Lung (tissue), 12 donors: ENCODE results near the gene DTNA. TPM values are rescaled to one million over a fixed set of nuclear protein-coding genes. Genes with fewer than 3 reads are reported as not detected.
"Not testable (repeated sequence)": the region's sequence is repeated elsewhere in the genome, so short reads cannot be mapped to it uniquely, and the experiment has no call there.

Experiments used
- ATAC-seq: fragments of 200-7000 bp; cut with Tn5 transposase; one replicate; pipeline ENCODE4 v1.9.1; 2020; ENCODE audit warnings: moderate number of reproducible peaks; ENCODE audit not compliant: insufficient read depth, low FRiP score
- DNase-seq, 3 donors: peaks; one replicate each; pipeline ENCODE4 v3.0.0-alpha.2; 2013 to 2017
- H3K27ac ChIP-seq, 2 donors: one replicate each; pipeline ENCODE4 v1.5.1; 2013; ENCODE audit warnings: mild to moderate bottlenecking in 2 of 2, moderate library complexity in 2 of 2, control low read depth in 1 of 2, inconsistent platforms in 1 of 2, low read depth in 1 of 2, low read length in 1 of 2
- H3K27me3 ChIP-seq, 3 donors: one replicate each; pipeline ENCODE4 v1.5.1; 2013; ENCODE audit warnings: low read length in 2 of 3; ENCODE audit not compliant: control insufficient read depth in 3 of 3, insufficient read depth in 3 of 3
- H3K36me3 ChIP-seq, 4 donors: one replicate each; pipeline ENCODE4 v1.5.1; 2013; ENCODE audit warnings: low read length in 4 of 4, mild to moderate bottlenecking in 1 of 4, moderate library complexity in 1 of 4; ENCODE audit not compliant: control insufficient read depth in 4 of 4, insufficient read depth in 4 of 4
- H3K4me1 ChIP-seq, 5 donors: one replicate each; pipeline ENCODE4 v1.5.1; 2013; ENCODE audit warnings: low read length in 5 of 5, mild to moderate bottlenecking in 2 of 5, moderate library complexity in 1 of 5; ENCODE audit not compliant: control insufficient read depth in 5 of 5, insufficient read depth in 5 of 5
- H3K4me3 ChIP-seq: one replicate; pipeline ENCODE4 v1.5.1; 2013; ENCODE audit warnings: mild to moderate bottlenecking, control low read depth, moderate library complexity
- H3K9ac ChIP-seq, 2 donors: one replicate each; pipeline ENCODE4 v1.5.1; 2013; ENCODE audit warnings: low read length in 2 of 2, control low read depth in 1 of 2; ENCODE audit not compliant: insufficient read depth in 1 of 2
- H3K9me3 ChIP-seq, 4 donors: one replicate each; pipeline ENCODE4 v1.5.1; 2013; ENCODE audit warnings: low read length in 3 of 4, mild to moderate bottlenecking in 1 of 4, moderate library complexity in 1 of 4; ENCODE audit not compliant: control insufficient read depth in 4 of 4, insufficient read depth in 3 of 4
- CTCF ChIP-seq: IDR thresholded peaks from 2 replicates; pipeline ENCODE4 v1.5.1; 2012; ENCODE audit warnings: mild to moderate bottlenecking; ENCODE audit errors: control extremely low read depth, extremely low read depth
- WGBS, 2 donors: extraction: QIAGEN DNeasy Blood & Tissue Kit; methylation state at CpG; one replicate each; pipeline ENCODE4 v1.1.7; 2013; 5-methylcytosine and 5-hydroxymethylcytosine counted together
- polyA plus RNA-seq, 2 donors: library from polyadenylated mRNA; stranded (reverse); fragments of 200-250 nt; gene quantifications; one replicate each; pipeline ENCODE4 v1.2.1, GENCODE V29; 2013
- total RNA-seq, 2 donors: library from RNA; depleted of rRNA in 1 of 2; stranded (reverse); fragments of >200 nt in 1 of 2; gene quantifications; one replicate each; pipeline ENCODE4 v1.2.1, GENCODE V29; 2014 to 2021
- donor health status: control.
- donor health status: control.
- donor health status: Bipolar disorder and iron deficiency.
- donor health status: healthy.
- donor health status: DM: yes; HTN: yes; CAD: no.

Gene DTNA
- total and polyA plus RNA-seq, 4 donors, result 5.0 to 23.8 (median 12.9) TPM

- DNase-seq, result peak; percentile 77 to 94 (median 93)
- no peak overlapping the region for H3K9ac ChIP-seq
- peaks cover 0 to 52% (median 16%) of the 10 kb centered on the region in 5 donors for H3K4me1 ChIP-seq
- ATAC-seq, result peak; percentile 17
- no peak for TF ChIP-seq CTCF
- H3K27ac ChIP-seq, result peak overlapping the region in 1 of 2 donors; percentile 83
- H3K27me3 ChIP-seq, result no peaks in the 10 kb centered on the region
- 31 to 61% methylated on average over 4 of the region's 4 CpGs for WGBS, 2 donors
- H3K9me3 ChIP-seq, result no peaks in the 10 kb centered on the region
- H3K36me3 ChIP-seq, result no peaks in the 10 kb centered on the region
- no peak overlapping the region for H3K4me3 ChIP-seq
Observed at GRCh38 chr18:34707670-34708069, 2.4 kb upstream of the DTNA start.

DNA sequence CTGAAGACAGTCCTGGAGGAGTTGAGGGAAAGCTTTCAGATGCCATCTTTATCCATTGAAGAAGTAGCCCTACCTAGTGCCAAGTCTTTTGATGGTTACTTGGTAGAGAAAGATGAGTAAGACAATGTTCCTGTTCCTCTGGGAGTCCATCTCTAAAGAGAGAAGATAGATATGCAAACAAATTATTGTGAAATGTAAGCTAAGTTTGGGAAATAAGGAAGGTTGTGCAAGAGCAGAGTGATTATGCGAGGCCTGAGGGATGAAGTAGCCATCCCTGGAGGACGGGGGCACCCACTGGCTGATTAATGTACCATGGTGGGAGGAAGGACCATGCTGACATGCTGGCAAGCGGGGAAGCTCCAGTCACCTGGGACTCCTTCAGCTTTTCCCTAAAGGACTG, 994 bp upstream of the DTNA start:
- Histone ChIP-seq H3K36me3 (no peaks in the 10 kb centered on the region), H3K9me3 (no peaks in the 10 kb centered on the region), H3K27me3 (no peaks in the 10 kb centered on the region), H3K9ac (no peak overlapping the region), H3K27ac (peak overlapping the region; percentile 14 to 37), H3K4me1 (peaks cover 0 to 52% (median 16%) of the 10 kb centered on the region in 5 donors), H3K4me3 (no peak overlapping the region)
- no peak for TF ChIP-seq CTCF
- WGBS, 2 donors, result 32 to 42% methylated on average over 3 of the region's 3 CpGs
- ATAC-seq, result peak; percentile 51
- peak; percentile 55 to 89 (median 82) for DNase-seq

DNA sequence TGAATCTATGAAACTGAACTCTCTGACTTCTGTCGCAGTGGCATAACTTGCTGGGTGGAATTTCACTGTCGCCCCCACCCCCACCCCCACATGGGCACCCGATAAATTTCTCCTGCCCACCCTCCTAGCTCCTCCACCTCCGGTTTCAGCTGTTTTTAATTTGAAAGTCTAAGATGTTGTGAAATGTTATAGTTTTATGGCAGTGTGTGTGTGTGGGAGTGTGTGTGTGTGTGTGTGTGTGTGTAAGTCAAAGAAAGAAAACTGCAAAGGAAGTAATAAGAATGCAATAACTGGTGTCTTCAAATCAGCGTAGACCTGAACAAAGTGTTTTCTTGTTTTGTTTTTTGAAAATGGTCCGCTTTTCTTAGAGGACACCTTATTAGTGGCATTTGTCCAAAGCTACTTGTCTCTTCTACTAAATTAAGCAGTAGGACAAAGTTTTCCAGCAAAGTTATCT, 388 bp downstream of the DTNA start:
- Histone ChIP-seq H3K9me3 (no peaks in the 10 kb centered on the region), H3K4me3 (no peak overlapping the region), H3K4me1 (peaks cover 0 to 52% (median 16%) of the 10 kb centered on the region in 5 donors), H3K9ac (peak overlapping the region in 1 of 2 donors; percentile 30), H3K36me3 (no peaks in the 10 kb centered on the region), H3K27me3 (no peaks in the 10 kb centered on the region), H3K27ac (peak overlapping the region; percentile 14 to 69)
- ATAC-seq, result peak; percentile 20
- DNase-seq, result peak; percentile 67 to 94 (median 92)
- WGBS, 2 donors, result 32 to 35% methylated on average over 6 of the region's 6 CpGs
- no peak for TF ChIP-seq CTCF

GRCh38 chr18:34710934-34711333, 836 bp downstream of the DTNA start:
- Histone ChIP-seq H3K9me3 (no peaks in the 10 kb centered on the region), H3K4me1 (peaks cover 0 to 52% (median 16%) of the 10 kb centered on the region in 5 donors), H3K27me3 (no peaks in the 10 kb centered on the region), H3K9ac (peak overlapping the region in 1 of 2 donors; percentile 30), H3K4me3 (no peak overlapping the region), H3K36me3 (no peaks in the 10 kb centered on the region), H3K27ac (peak overlapping the region in 1 of 2 donors; percentile 31)
- ATAC-seq (no peak), DNase-seq (peak; percentile 87 to 97 (median 95))
- no peak for TF ChIP-seq CTCF
- 43 to 70% methylated on average over 5 of the region's 5 CpGs for WGBS, 2 donors

GRCh38 chr18:34716111-34716510, 6.0 kb downstream of the DTNA start:
- H3K4me1 ChIP-seq, result peaks cover 0 to 14% (median 0%) of the 10 kb centered on the region in 5 donors
- H3K36me3 ChIP-seq, H3K9ac ChIP-seq, DNase-seq, H3K27ac ChIP-seq, H3K9me3 ChIP-seq, H3K4me3 ChIP-seq, ATAC-seq, H3K27me3 ChIP-seq: not testable (repeated sequence)
- 92% methylated on average over 14 of the region's 14 CpGs for WGBS, 2 donors
